Measurements from ENCODE around the gene STRADB. TPM values are rescaled to one million over a fixed set of nuclear protein-coding genes. Genes with fewer than 3 reads are reported as not detected.
"Not testable (repeated sequence)": the region's sequence is repeated elsewhere in the genome, so short reads cannot be mapped to it uniquely, and the experiment has no call there.

STRADB gene
- total and polyA plus RNA-seq, 2 donors (not counting 3 experiments of a cell fraction or from before 2014, with no cell fraction given) = 6.9 to 16.6 TPM

- H3K79me2 ChIP-seq (ENCODE audit: control insufficient read depth, insufficient read depth, low read length) = no peaks in the 10 kb centered on the region
- H3K9me3 ChIP-seq (replicated peaks; ENCODE audit: control insufficient read depth, insufficient read depth, low read length) = no peaks in the 10 kb centered on the region
- no TSS peak for BruUV-seq (replicated peaks)
- no peaks in the 10 kb centered on the region for H3K27me3 ChIP-seq (ENCODE audit: control insufficient read depth in 2 of 2, insufficient read depth in 2 of 2, low read length in 2 of 2)
- H3K9me1 ChIP-seq (replicated peaks; ENCODE audit: control insufficient read depth, extremely low read depth, insufficient read depth, low read length) = no peaks in the 10 kb centered on the region
- no peak overlapping the region for H3K27ac ChIP-seq (ENCODE audit: insufficient read depth, low read depth, low read length)
- no peak overlapping the region for H3K4me2 ChIP-seq (ENCODE audit: insufficient read depth, low read length)
- H3K4me1 ChIP-seq (ENCODE audit: control insufficient read depth, extremely low read depth, insufficient read depth, low read length) = no peaks in the 10 kb centered on the region
- no peak overlapping the region for H2AFZ ChIP-seq (ENCODE audit: low read depth, low read length)
- H3K4me3 ChIP-seq (replicated peaks in 1 of 3; ENCODE audit: insufficient read depth in 1 of 3, low read depth in 1 of 3, low read length in 3 of 3) = no peak overlapping the region
- POLR2A ChIA-PET = no interaction called here
- no peaks in the 10 kb centered on the region for H4K20me1 ChIP-seq (replicated peaks; ENCODE audit: control insufficient read depth, extremely low read depth, insufficient read depth, low read length)
- H3K36me3 ChIP-seq (ENCODE audit: control insufficient read depth in 2 of 2, extremely low read depth in 1 of 2, insufficient read depth in 2 of 2, low read length in 2 of 2) = no peaks in the 10 kb centered on the region
- H3K9ac ChIP-seq (replicated peaks; ENCODE audit: extremely low read depth, insufficient read depth, low read length) = no peak overlapping the region
- DNase-seq (ENCODE audit: low read depth, low spot score) = no peak
- no peak for FAIRE-seq
- CTCF ChIA-PET = no interaction called here
- no peak for TF ChIP-seq CTCF (IDR thresholded peaks at IDR 0.05; ENCODE audit: extremely low read depth in 1 of 2, insufficient read depth in 1 of 2, low read depth in 1 of 2, low read length in 2 of 2)
- TF ChIP-seq POLR2AphosphoS5 (IDR thresholded peaks at IDR 0.05; ENCODE audit: insufficient read depth, low read depth, low read length) = no peak
- TF ChIP-seq FOS (IDR thresholded peaks at IDR 0.05; ENCODE audit: borderline replicate concordance, insufficient read depth, low read length) = no peak
- TF ChIP-seq POLR2A (IDR thresholded peaks at IDR 0.05; ENCODE audit: low read depth, low read length) = no peak
- no peak for TF ChIP-seq EZH2 (IDR thresholded peaks at IDR 0.05; ENCODE audit: borderline replicate concordance, low read depth, low read length, severe bottlenecking)
- no peak for TF ChIP-seq JUN (IDR thresholded peaks at IDR 0.05; ENCODE audit: borderline replicate concordance, insufficient read depth, insufficient read length, low read depth)
- TF ChIP-seq GATA2 (IDR thresholded peaks at IDR 0.05; ENCODE audit: insufficient read depth, insufficient read length, low read depth, low read length) = no peak
- TF ChIP-seq MYC (IDR thresholded peaks at IDR 0.05; ENCODE audit: low read depth, low read length) = no peak
- dilution Hi-C loops (cut with MboI; ENCODE audit: extremely low pct_ligation_motif_present, low sequenced_read_pairs) = no loop called here
- intact Hi-C loops (cut with micrococcal nuclease) = no loop called here
Measured at GRCh38 chr2:201483342-201483741, 31.8 kb downstream of the STRADB start.

- H3K9me3 ChIP-seq (replicated peaks; ENCODE audit: control insufficient read depth, insufficient read depth, low read length); dilution Hi-C loops (cut with MboI; ENCODE audit: extremely low pct_ligation_motif_present, low sequenced_read_pairs); H3K27ac ChIP-seq (ENCODE audit: insufficient read depth, low read depth, low read length); H3K27me3 ChIP-seq (ENCODE audit: control insufficient read depth in 2 of 2, insufficient read depth in 2 of 2, low read length in 2 of 2); intact Hi-C loops (cut with micrococcal nuclease); H2AFZ ChIP-seq (ENCODE audit: low read depth, low read length); BruUV-seq (replicated peaks); H3K4me3 ChIP-seq (replicated peaks in 1 of 3; ENCODE audit: insufficient read depth in 1 of 3, low read depth in 1 of 3, low read length in 3 of 3); H3K36me3 ChIP-seq (ENCODE audit: control insufficient read depth in 2 of 2, extremely low read depth in 1 of 2, insufficient read depth in 2 of 2, low read length in 2 of 2); H3K4me2 ChIP-seq (ENCODE audit: insufficient read depth, low read length); H3K9ac ChIP-seq (replicated peaks; ENCODE audit: extremely low read depth, insufficient read depth, low read length); H3K79me2 ChIP-seq (ENCODE audit: control insufficient read depth, insufficient read depth, low read length); H4K20me1 ChIP-seq (replicated peaks; ENCODE audit: control insufficient read depth, extremely low read depth, insufficient read depth, low read length); POLR2A ChIA-PET; FAIRE-seq; H3K9me1 ChIP-seq (replicated peaks; ENCODE audit: control insufficient read depth, extremely low read depth, insufficient read depth, low read length); DNase-seq (ENCODE audit: low read depth, low spot score); CTCF ChIA-PET; H3K4me1 ChIP-seq (ENCODE audit: control insufficient read depth, extremely low read depth, insufficient read depth, low read length): not testable (repeated sequence)
Measured at GRCh38 chr2:201483758-201484157, 32.2 kb downstream of the STRADB start.

Data from endothelial cell of umbilical vein (primary cell).